Measurements from ENCODE around the gene L1CAM. TPM values are rescaled to one million over a fixed set of nuclear protein-coding genes. Genes with fewer than 3 reads are reported as not detected.

Gene L1CAM
- total and polyA plus RNA-seq, 9 of the 15 experiments (the other 6 are each of a cell fraction or from before 2014, with no cell fraction given) = 0.09 to 0.86 (median 0.26) TPM; not detected in 3

GRCh38 chrX:153934762-153935325 lies 48.9 kb upstream of the L1CAM start, which contains the start of gene NAA10 (continued):
- TF ChIP-seq ZNF318 (IDR thresholded peaks at IDR 0.05; ENCODE audit: borderline replicate concordance in 1 of 2, low read depth in 1 of 2) (no peak), ELF1 (tag; IDR thresholded peaks at IDR 0.05) (peak; percentile 50; the same call in 1 of the 2 replicates), DIDO1 (tag; IDR thresholded peaks at IDR 0.05; ENCODE audit: low read depth) (no peak), NFYB (IDR thresholded peaks at IDR 0.05; ENCODE audit: extremely low read depth, insufficient read length) (peak; percentile 10), RBM25 (IDR thresholded peaks at IDR 0.05; ENCODE audit: low read depth, low read length, severe bottlenecking) (peak; percentile 66), ZNF232 (CRISPR knock-in tag; IDR thresholded peaks at IDR 0.05) (no peak), CHD4 (IDR thresholded peaks at IDR 0.05; ENCODE audit: insufficient read depth, insufficient replicate concordance, low read depth, low read length, poor library complexity, severe bottlenecking) (no peak), BACH1 (tag; IDR thresholded peaks at IDR 0.05) (no peak), E4F1 (CRISPR knock-in tag; IDR thresholded peaks at IDR 0.05; ENCODE audit: borderline replicate concordance) (peak; percentile 19; the same call in 1 of the 2 replicates), ZNF699 (CRISPR knock-in tag; IDR thresholded peaks at IDR 0.05; ENCODE audit: insufficient replicate concordance) (no peak), PPARD (CRISPR knock-in tag; IDR thresholded peaks at IDR 0.05) (no peak), COPS2 (conservative IDR thresholded peaks at IDR 0.05) (no peak), SPI1 (IDR thresholded peaks at IDR 0.05; ENCODE audit: borderline replicate concordance, low read depth, low read length) (no peak), NFE2 (IDR thresholded peaks at IDR 0.05; ENCODE audit: low read depth) (no peak), CBX2 (IDR thresholded peaks at IDR 0.05; ENCODE audit: insufficient read depth, low read length, poor library complexity, severe bottlenecking) (no peak)

All from K562 (cell line).